Brain pericyte (primary cell): ENCODE results near the gene LRBA.
"Not testable (repeated sequence)": the region's sequence is repeated elsewhere in the genome, so short reads cannot be mapped to it uniquely, and the experiment has no call there.

Experiments used
- DNase-seq: peaks from one replicate; pipeline ENCODE4 v3.0.0-alpha.2; 2012; ENCODE audit warnings: low read depth, low spot score

LRBA gene

DNA sequence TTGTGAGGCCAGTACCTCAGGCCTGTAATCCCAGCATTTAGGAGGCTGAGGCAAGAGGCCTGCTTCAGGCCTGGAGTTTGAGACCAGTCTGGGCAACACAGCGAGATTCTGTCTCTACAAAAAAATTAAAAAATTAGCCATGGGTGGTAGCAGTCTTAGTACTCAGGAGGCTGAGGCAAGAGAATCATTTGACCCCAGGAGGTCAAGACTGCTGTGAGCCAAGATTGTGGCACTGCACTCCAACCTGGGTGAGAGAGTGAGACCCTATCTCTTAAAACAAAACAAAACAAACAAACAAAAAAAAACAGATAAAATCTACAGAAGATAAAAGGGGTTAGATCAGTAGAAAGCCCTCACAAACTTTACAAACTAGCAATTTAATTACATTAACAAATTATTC, 352.4 kb downstream of the LRBA start:
- DNase-seq, result no peak

DNA sequence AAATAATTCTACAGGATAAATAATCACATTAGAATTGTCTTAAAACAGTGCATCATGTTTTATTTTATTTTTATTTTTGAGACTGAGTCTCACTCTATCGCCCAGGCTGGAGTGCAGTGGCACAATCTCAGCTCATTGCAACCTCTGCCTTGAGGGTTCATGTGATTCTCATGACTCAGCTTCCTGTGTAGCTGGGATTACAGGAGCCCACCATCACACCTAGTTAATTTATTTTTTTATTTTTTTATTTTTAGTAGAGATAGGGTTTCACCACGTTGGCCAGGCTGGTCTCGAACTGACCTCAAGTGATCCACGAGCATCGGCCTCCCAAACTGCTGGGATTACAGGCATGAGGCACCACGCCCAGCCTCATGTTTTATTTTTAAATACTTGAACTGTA, 353.5 kb downstream of the LRBA start:
- DNase-seq, result not testable (repeated sequence)

DNA sequence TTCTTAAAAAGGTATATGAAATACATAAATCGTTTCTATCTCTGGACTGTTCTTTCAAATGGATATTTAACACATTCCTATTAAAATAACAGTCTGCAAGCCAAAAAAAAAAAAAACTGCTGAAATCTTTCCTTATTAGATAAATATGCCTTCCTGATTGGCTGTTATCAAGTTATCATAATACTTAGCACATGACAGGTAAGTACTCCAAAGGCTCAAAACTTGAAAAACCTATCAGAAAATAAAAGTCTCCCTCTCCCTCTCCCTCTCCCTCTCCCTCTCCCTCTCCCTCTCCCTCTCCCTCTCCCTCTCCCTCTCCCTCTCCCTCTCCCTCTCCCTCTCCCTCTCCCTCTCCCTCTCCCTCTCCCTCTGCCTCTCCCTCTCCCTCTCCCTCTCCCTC, 356.8 kb downstream of the LRBA start:
- DNase-seq, result not testable (repeated sequence)

DNA sequence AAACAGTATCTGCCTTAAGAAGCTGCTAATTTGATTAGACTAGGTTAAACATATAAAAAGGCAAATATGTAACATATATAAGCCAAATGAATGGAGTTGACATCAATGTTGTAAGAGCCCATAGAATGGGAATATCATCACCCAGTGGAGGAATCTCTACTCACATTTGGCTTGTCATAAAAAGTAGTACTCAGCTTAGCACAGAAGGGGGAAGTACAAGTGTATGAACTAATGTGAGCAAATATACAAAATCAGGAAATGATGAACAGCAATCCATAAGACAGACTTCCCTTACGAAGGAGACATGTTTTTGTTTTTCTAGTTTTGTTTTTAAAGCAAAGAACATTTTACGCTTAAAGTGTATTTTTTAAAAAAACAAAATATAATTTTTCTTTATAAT, 358.2 kb downstream of the LRBA start:
- no peak for DNase-seq

DNA sequence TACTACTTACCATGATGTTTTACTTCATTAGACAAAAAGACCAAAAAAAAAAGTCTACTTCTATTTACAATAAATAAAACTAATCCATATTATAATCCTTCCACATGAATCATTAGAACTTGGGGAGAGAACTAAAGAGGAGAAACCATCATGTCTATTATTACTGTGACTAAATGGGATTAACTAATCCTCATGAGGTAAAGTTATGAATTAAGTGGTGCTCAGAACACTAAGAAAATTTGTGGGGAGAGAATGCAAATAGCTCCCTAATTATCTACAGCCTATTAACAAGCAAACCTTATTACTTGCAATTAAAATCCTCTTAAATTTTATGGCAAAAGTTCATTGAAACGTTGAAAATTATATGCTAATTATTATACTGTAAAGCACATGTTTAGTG, 364.3 kb downstream of the LRBA start:
- DNase-seq, result no peak

DNA sequence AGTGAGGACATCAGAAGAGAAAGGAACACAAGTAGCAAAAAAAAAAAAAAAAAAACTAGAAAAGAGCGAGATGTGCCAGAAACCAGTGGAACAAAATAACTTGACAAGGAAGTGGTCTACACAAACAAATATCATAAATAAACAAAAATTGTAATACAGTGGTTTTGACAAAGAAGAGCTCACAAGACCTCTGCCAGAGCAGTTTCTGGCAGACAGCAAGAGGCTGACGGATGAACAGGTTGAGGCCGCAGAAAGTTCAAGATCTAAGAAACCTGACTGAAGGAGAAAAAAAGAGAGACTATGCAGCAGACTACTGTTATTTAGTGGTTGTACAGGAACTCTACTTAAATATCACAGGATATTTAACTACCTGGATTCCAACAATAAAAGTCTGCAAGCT, 367.0 kb downstream of the LRBA start:
- DNase-seq, result no peak

DNA sequence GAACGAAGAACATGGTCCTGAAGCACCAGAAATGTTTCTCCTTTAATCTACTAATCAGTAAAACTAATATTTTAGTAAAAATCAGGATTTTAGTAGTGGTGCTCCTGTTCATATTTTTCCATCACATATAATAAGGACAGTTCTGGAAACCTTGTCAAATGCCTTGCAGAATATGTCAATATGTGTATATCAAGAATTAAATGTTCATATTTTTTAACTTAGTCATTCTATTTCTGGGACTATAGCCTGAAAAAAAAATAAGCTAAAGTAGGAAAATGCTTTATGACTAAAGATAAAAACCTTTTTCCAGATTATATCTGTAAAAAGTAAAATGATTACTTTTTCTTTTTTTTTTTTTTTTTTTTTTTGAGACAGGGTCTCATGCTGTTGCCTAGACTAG, 368.1 kb downstream of the LRBA start:
- no peak for DNase-seq

DNA sequence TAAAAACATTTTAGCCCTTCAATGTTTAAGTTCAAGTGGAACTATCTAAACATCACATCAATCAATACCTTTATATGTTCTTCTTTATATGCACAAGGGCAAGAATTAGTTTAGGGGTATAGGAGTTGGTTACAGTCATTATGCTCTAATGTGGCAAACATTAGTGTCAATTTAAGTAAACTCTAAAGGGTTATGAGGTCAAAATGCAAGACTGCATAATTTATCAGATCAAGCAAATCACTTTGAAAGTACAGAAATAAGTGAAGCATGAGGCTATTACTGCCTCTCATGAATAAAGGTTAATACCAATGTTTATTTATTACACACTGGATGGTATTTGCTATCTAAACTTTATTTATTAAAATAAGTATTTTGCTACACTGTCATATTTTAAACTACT, 373.5 kb downstream of the LRBA start:
- no peak for DNase-seq

DNA sequence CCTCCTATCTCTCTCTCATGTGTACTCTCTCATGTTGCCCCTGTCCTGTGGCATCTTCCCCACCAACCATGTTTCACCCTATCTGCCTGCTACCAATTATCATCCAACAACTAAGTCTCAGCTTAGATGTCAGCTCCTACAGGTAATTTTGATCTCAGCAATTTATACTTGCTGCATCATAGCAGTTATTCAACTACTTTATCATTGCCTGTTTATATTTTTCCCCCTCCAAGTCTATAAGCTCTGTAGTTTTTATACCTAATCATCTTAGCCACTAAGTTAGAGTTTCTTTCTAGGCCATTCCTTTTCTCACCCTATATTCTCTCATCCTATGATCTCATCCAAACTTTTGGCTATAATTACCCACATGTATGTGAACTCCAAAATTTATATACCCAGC, 382.4 kb downstream of the LRBA start:
- DNase-seq, result no peak

DNA sequence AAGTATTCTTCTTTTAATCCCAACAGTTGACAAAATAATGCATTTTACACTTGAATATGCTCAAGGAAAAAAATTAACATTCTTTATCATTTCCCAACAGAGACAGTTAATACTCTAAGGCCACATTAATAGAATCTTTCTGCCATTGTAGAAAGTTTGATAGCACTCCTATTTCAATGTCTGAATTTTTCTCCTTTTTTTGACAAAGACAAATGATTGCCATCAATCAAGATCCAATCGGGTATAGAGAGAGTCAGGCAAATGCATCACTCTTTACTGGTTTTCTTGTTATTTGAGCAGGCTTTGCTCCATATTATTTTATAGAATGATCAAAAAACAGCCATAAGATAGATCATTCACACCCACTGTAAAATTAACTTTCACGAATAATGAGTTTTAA, 387.0 kb downstream of the LRBA start:
- DNase-seq, result no peak

DNA sequence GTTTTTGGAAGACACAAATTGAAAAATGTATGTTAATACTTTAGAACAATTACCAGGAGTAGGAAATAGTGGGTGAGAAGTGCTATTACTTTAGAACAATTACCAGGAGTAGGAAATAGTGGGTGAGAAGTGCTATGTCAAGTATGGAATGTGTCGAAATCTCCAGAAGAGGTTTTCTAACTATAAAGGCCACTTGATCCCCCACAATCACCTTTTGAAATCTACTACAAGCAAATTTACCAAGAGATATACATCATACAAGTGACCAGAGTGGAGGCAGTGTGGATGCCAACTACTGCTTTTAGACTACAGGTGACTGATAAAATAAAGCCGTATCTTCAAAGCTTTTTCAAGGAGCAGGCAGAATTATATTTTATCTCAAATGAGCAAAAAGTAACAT, 390.1 kb downstream of the LRBA start:
- no peak for DNase-seq

DNA sequence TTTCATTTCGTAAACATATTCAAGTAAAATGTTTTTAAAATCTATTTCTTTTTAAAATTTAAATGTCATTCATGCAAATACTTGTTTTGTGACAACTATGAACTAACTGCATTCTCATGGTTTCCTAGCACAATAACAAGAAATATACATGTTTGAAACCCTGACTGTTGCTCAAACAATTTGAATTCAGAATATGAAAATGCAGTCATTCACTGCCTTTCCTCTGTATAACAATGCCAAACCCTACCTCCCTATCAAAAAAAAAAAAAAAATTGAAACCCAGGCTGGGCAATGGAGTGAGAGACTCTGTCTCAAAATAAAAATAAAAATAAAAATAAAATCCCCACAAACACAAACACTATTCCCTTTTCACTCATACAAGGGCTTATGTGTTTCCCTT, 391.0 kb downstream of the LRBA start:
- no peak for DNase-seq

DNA sequence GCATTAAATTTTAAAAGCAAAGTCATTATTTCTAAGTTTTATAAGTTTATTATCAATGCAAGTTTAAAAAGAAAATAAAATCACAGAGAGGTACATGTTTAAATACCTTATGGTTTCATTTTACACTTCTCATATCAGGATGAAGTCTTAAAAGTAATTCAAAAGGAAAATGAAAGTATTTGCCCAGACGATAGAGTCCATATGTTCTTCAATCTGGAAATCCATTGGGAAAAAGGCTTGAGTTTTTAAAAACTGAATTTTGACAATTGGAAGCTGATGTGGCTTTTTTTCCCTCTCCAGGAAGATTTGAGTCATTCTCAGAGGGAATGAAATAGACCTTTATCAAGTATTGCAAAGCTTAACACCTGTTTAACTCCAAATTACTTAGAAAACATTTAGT, 396.0 kb downstream of the LRBA start:
- no peak for DNase-seq

DNA sequence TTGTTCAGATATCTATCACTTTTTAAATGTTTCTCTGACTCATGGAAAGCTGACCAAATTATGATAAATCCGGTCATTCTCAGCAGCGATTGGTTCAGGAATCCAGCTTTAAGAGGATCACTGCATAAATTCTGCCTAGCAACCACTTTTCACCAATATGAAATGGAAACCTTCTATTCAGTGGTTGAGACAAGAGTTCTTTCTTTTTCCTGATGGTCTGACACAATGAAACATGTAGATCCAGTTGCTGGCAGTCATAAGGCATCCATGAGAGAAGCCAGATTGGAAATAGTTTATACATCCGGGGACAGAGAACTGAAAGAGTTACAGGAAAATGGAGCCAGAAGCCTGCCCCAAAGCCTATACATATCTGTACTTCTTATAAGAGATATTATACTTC, 406.0 kb downstream of the LRBA start:
- no peak for DNase-seq

DNA sequence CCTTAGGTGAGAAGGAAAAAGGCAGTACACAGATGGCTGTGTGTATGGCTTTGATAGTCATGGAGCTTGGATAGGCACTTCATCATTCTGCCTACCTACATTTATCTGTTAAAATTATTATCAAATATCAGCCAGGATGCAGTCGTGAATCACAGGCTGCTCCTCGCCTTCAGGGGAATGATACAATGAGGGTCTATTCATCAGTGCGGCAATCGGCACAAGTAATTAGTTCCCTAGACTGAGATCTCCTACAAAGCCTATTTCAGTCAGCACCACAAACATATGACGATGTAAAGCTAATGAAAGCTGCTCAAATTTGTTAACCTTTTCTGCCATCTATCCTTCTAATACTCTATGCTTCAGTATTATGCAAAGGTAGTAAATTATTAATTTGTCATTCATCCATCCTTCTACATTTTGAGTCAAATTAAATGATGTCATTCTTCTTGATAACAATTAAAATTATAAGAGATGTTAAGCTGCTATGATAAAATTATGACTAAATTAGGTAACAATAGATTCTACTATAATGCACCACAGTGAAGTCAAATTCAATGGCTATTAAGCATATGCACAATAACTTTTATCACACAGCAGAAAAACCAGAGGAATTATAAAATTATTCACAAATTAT, 414.2 kb downstream of the LRBA start:
- no peak for DNase-seq

DNA sequence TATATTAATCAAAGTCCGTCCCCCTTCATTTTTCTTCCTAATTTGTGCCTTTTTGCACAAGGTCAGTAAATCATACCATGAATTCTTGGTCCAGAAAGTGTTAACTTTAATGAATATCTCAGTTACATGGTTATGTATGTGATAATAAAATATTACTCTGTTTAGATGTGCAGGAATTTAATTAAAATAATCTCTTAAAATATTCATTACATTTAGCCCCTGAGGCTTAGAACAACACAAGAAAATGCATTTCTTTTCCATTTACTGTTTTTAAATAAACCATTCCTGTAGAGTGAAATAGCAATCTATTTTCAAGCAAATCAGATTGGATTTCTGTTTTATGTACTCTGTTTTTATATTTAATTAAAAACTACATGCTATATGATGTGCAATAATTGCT, 415.5 kb downstream of the LRBA start:
- no peak for DNase-seq

DNA sequence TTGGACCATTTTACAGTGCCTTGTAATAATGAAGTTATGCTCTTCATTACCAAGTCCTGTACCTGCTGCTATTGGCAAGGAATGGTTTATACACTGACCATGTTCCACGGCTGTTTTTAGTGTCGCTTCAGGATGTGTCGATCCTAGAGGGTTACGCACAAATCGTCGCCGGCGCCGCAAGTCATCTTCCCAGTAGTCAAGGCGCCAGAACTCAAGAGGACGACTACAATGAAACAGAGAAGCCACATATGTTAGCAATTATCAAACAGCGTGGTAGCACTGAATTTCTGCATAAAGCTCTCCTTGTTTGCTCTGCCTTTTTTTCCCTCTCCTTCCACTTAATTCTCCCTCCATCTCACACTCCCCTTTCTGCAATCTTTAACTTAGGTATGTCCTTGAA, 416.2 kb downstream of the LRBA start:
- DNase-seq, result no peak

DNA sequence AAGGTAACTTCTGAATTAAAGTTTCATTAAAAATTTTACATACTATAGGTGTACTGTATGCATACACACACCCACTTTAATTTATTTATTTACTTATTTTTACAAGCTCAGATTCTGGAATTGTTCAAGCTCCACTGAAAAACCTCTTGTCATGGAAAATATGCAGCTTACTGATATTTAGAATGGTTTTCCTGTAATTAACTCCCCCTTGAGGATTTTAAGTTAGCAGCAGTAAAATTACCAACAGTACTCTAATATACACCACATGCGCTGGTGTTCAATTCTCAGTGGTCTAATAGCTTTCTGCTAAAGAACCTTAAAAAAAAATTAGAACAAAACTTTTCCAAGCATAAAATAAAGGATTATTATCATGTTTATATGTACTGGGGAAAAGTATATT, 421.1 kb downstream of the LRBA start:
- no peak for DNase-seq

DNA sequence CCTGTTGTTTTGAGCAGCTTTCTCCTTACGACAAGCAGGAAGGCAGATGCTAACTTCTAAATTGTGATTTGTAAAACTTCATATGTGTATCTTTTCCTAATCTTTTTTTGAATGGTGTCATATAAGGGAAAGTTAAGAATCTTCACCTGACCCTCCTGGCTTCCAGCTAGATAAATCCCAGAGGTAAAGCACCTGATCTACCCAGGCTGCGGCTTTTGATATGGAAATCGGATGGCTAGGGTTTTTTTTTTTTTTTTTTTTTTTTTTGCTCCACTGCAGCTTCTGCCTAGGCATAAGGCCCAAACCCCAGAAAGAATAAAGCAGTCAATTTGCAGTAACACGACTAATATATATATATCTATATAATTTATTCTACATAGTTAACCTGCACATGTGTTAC, 423.2 kb downstream of the LRBA start:
- DNase-seq, result no peak

DNA sequence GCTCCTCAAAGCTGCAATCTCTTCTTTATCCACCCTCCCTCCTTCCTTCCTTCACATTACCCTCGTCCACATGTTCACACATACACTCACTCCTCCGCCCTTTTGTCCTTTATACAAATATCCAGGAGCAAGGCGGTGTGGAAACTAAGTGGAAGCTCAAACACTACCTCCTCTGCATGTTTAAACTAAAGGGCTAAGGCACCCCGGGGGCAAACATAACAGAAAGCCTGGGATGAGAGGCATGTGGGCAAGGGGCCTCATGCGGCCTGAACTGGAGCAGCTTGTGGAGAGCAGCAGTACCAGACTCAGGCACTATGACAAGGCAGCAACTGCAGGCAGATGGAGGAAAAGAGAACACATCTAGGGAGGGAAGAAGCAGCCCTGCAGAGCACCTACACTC, 423.7 kb downstream of the LRBA start:
- no peak for DNase-seq

DNA sequence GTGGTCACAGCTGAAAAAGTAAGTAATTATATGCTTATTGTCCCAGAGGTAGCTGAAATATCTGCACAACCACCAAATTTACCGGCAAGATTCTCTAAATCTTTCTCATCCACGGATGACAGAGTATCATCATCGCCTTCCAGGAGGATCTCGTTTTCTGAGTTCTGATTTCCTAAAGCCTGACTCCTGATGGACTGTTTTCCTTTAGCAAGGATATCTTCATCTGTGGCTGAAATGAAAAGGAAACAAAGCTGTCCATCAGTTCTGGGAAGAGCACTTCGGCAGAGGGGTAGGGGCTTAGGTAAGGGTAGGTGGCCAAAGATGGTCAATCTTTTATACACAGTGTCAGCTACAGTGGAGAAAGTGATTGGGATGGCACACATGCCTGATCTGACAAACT, 424.5 kb downstream of the LRBA start:
- no peak for DNase-seq

DNA sequence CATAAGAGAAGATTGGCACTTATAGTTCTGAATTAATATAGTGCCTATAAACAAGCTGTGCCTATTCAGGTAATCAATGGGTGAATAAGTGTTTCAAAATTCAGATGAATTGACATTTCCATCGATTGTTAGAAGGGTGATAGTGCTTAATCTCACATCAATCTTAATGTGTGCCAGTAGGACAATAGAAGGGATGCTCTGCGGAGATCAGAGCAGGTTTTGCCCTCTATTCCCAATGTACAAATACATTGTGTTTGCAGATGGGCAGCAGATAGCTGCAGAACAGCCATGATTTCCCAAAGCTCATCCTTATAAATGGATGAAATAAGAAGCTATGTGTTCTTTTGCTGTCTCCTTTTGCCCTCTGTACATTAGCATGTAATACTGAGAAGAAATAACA, 425.9 kb downstream of the LRBA start:
- DNase-seq, result no peak

DNA sequence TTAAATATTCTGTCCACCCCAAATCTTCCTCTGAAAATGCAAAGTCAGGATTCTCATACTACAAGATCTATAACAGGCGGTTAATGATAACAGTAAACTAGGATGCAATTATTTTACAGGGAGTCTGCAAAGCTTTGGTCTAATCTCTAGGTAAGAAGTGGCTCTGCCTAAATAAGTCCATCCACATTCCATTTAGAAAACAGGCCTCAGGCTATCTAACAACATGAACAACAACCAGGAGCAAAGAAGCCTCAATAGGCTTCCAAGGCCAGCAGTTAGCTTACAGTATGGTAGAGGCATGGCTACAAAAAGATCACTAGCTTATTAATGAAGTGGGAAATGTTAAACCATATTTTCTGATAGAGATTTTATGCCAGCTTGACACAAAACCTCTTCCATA, 426.8 kb downstream of the LRBA start:
- DNase-seq, result no peak

DNA sequence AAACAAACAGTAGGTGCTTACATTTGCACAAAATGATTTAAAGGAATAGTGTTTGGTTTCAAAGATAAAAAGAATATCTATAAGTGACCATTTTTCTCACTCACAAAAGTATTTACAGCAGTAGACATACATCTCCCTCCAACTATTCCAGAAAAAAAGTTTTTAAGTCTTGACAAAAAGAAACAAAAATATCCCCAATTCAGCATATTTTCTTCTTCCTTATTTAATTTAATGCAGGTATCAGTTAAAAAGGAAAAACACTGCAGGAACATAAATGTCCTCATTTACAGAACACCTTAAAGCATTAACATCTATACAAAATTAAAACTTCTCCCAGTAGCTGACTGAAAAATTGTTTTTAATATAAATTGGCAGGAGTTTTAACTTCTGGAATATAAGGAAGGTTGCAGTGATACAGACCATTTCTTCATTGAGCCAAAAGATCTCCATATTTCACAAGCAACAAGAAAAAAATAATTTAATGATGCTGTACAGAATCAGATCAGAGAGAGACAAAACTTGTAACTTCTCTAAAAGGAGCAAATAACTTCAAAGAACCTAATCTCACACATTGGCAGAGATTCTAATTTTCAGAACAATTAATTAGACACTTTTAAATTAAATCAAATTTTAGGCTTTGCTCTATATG, 428.8 kb downstream of the LRBA start:
- DNase-seq, result no peak
